ENCODE results near the gene SMIM30.

DNA sequence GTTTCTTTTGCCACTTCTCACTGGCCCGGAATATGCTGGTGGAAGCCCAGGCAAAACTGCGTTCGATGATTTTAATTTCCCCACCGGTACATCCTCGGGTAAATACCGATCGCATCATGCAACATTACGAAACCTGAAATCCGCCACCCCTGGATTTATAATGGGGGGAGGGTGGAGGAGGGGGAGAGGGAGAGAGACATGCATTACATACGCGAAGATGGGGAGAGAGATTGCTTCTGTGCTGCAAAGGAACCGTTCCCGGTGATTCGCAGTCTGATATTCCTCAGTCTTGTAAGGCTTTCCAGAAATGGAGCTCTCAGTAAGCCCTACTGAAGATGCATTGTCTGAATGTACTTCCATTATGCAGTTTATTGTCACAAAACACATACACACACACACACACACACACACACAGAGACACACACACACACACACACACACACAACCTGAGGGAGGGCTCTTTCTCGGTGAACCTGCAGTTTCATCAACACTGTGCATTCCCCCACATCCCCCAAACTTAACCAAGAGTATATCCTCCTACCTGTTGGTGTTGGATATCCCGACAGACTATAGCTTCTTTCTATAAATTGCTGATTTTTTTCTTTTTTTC lies 32.5 kb downstream of the SMIM30 start:
- TF ChIP-seq, protein P1, sequence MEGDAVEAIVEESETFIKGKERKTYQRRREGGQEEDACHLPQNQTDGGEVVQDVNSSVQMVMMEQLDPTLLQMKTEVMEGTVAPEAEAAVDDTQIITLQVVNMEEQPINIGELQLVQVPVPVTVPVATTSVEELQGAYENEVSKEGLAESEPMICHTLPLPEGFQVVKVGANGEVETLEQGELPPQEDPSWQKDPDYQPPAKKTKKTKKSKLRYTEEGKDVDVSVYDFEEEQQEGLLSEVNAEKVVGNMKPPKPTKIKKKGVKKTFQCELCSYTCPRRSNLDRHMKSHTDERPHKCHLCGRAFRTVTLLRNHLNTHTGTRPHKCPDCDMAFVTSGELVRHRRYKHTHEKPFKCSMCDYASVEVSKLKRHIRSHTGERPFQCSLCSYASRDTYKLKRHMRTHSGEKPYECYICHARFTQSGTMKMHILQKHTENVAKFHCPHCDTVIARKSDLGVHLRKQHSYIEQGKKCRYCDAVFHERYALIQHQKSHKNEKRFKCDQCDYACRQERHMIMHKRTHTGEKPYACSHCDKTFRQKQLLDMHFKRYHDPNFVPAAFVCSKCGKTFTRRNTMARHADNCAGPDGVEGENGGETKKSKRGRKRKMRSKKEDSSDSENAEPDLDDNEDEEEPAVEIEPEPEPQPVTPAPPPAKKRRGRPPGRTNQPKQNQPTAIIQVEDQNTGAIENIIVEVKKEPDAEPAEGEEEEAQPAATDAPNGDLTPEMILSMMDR (IDR thresholded peaks at IDR 0.05) = no peak
- TF ChIP-seq EZH2 (IDR thresholded peaks at IDR 0.05) (no peak), EZH2phosphoT487 (IDR thresholded peaks at IDR 0.05) (no peak)

Data from neural progenitor cell (in vitro differentiated cells).